ENCODE results near the gene SLC25A28.
"Not testable (repeated sequence)": the region's sequence is repeated elsewhere in the genome, so short reads cannot be mapped to it uniquely, and the experiment has no call there.

The SLC25A28 gene

DNA sequence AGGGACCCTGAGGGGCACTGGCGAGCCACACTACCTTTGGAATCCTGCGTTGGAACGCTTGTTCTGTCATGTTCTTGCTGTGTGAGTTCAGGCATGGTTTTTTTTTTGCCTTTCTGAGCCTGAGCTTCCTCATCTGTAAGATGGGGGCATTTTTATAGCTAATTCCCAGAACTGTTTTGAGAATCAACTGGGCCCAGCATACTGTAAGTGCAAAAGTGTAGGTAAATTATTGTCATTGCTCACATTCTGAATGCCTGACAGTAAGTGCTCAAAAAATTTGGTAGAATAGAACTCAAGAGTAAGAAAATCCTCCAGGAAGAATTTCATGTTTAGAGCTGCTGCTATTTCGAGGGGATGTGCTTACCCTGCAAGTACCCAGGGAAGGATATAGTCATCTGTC, 22.2 kb downstream of the SLC25A28 start:
- no peak overlapping the region for H3K27ac ChIP-seq
- TF ChIP-seq, protein P1, sequence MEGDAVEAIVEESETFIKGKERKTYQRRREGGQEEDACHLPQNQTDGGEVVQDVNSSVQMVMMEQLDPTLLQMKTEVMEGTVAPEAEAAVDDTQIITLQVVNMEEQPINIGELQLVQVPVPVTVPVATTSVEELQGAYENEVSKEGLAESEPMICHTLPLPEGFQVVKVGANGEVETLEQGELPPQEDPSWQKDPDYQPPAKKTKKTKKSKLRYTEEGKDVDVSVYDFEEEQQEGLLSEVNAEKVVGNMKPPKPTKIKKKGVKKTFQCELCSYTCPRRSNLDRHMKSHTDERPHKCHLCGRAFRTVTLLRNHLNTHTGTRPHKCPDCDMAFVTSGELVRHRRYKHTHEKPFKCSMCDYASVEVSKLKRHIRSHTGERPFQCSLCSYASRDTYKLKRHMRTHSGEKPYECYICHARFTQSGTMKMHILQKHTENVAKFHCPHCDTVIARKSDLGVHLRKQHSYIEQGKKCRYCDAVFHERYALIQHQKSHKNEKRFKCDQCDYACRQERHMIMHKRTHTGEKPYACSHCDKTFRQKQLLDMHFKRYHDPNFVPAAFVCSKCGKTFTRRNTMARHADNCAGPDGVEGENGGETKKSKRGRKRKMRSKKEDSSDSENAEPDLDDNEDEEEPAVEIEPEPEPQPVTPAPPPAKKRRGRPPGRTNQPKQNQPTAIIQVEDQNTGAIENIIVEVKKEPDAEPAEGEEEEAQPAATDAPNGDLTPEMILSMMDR (conservative IDR thresholded peaks at IDR 0.05), result no peak

DNA sequence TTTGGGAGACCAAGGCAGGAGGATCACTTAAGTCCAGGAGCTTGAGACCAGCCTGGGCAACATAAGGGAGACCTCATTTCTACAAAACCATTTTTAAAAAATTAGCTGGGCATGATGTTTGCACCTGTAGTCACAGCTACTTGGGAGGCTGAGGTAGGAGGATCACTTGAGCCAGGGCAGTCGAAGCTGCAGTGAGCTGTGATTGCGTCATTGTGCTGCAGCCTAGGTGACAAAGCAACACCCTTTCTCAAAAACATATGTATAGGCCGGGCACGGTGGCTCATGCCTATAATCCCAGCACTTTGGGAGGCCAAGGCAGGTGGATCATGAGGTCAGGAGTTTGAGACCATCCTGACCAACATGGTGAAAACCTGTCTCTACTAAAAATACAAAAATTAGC, 23.5 kb downstream of the SLC25A28 start:
- not testable (repeated sequence) for H3K27ac ChIP-seq

DNA sequence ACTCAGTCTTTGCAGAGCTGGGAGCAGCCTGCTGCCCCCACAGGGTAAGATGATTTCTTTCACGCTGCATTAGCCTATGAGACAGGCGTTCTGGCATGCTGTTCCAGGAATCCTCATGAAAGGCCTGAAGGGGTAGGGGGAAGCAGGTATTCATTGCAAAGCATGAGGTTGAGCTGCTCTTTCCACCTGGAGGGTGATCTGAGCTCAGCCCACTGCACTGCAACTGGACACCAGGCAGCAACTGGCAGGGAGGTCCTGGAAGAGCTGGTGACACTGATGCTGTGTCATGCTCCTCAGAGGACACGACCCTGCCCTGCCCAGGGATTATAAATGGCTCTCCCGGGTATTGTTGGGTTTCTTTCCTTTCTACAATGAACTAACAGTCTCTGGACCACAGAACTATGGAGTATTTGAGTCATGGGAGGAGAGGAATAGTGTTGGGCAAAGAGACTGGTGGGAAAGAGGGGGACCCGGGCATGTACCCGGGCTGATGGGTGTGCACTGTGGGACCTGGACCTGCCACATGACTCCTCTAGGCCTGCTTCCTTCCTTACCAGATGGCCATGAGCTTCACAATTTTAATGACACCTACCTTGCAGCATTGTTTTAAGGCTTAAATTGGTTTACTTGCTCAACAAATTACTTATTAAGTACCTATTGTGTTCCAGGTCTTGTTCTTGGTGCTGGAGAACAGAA, 24.3 kb downstream of the SLC25A28 start:
- TF ChIP-seq, protein P1 (conservative IDR thresholded peaks at IDR 0.05), result no peak
- H3K27ac ChIP-seq, result no peak overlapping the region

DNA sequence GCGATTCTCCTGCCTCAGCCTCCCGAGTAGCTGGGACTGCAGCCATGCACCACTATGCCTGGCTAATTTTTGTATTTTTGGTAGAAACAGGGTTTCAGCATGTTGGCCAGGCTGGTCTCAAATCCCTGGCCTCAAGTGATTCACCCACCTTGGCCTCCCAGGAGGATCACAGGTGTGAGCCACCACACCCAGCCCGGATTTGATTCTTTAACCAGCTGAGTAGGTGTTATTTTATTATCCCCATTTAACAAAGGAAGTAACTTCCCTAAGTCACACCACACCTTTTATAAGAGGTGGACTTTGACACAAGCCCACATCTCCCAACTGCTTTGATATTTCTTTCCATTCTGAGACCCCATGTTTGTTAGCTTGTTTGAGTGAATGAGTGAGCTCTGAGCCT, 25.0 kb downstream of the SLC25A28 start:
- H3K27ac ChIP-seq, result no peak overlapping the region
- TF ChIP-seq, protein P1 (conservative IDR thresholded peaks at IDR 0.05), result no peak

DNA sequence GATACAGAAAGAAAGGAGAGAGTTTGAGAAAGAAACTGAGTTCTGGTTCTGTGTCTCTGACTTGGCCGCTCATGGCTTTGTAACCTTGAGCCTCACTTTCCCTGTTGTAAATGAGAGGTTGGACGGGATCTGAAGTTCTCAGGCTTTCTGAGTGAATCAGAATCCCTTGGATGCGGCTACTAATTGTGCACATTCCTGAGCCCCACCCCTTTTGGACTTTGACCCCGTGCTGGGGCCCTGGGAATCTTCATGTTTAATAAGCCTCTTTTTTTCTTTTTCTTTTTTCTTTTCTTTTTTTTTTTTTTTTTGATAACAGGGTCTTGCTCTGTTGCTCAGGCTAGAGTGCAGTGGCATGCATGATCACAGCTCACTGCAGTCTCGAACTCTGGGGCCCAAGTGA, 26.9 kb downstream of the SLC25A28 start:
- H3K27ac ChIP-seq, result no peak overlapping the region
- TF ChIP-seq, protein P1 (conservative IDR thresholded peaks at IDR 0.05), result no peak

DNA sequence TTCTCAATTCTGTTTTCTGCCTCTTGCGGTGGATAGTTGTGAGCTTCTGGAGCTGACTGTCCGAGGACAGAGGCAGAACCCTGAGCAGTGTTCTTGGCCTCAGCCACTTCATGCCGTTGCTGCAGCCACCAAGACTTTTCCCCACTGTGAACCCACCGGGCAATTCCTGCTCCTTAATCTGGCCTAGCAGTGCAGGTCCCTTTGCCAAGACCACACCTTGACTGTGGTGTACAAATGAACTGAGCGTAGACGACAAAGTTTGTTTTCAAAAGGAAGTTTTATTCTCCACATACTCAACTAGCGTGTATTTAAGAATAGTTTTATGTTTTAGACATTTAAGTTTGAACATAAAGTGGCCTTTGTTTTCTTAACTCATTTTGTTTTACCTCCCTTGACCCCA, 29.4 kb downstream of the SLC25A28 start:
- H3K27ac ChIP-seq, result no peak overlapping the region

DNA sequence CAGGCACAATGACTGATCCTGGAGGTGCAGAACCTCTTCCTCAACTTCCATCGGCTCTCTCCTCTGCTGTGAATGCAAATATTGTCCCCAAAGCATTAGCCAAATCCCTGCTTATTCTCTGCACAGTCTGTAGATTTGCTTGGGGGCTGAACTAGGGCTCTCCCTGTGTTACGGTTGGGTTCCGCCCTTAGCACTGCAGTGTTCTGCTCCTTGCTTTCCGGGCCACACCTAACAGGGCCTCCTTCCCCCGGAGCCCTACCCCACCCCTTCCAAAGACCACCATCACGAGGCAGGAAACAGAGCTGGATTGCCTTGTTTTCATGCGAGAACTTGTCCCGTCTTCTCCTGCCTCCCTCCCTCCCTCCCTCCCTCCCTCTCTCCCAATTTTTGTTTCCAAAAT, 36.6 kb downstream of the SLC25A28 start:
- no peak overlapping the region for H3K27ac ChIP-seq
- TF ChIP-seq, protein P1 (conservative IDR thresholded peaks at IDR 0.05), result no peak

More for the DNA sequence above, 29.4 kb downstream of the SLC25A28 start:
- TF ChIP-seq, protein P1 (conservative IDR thresholded peaks at IDR 0.05), result no peak

DNA sequence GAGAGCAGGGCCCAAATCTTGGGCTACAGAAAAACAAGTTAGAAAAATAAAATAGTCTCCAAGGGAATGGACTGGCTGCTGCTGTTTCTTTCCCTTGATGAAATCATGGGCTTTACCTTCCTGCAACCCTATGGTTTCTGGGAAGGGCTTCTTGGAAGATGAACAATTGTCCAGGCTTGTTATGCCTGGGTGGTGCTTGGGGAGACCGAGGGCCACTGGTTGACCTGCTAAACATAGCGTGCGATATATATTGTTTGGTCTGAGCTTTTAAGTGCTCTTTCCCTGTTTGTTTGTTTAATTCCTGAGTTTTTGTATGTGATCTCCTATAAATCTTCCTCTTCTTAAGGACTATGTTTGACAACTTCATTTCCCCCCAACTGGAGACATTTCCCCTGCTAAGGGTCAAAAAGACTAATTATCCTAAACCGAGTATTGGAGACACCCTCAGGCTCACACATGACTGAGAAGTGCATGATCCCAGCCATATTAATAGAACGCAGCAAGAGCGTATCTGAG, 37.9 kb downstream of the SLC25A28 start:
- TF ChIP-seq, protein P1 (conservative IDR thresholded peaks at IDR 0.05), result no peak
- H3K27ac ChIP-seq, result no peak overlapping the region
